GM18517 (cell line): Measurements from ENCODE around the gene MAP4.
"Not testable (repeated sequence)": the region's sequence is repeated elsewhere in the genome, so short reads cannot be mapped to it uniquely, and the experiment has no call there.

Source experiments
- ATAC-seq: cut with Tn5 transposase; IDR thresholded peaks from one replicate; pipeline ENCODE4 v1.9.1; 2021; ENCODE audit warnings: mild to moderate bottlenecking, moderate library complexity; ENCODE audit not compliant: unreplicated experiment

Gene MAP4

GRCh38 chr3:48018841-48019240 lies 2.6 kb upstream of the MAP4 start:
- ATAC-seq, result no peak

- no peak for ATAC-seq
These were observed 610 bp downstream of the MAP4 start for GRCh38 chr3:48015431-48016180.

GRCh38 chr3:48014358-48014757 lies 1.9 kb downstream of the MAP4 start:
- ATAC-seq, result no peak

- ATAC-seq, result no peak
These were observed 2.8 kb downstream of the MAP4 start for GRCh38 chr3:48013288-48013980.

- ATAC-seq, result no peak
These were observed 3.6 kb downstream of the MAP4 start for GRCh38 chr3:48012659-48013058.

- ATAC-seq, result not testable (repeated sequence)
These were observed 8.2 kb downstream of the MAP4 start for GRCh38 chr3:48008066-48008465.

GRCh38 chr3:48007361-48007760 lies 8.9 kb downstream of the MAP4 start:
- ATAC-seq, result not testable (repeated sequence)

- not testable (repeated sequence) for ATAC-seq
These were observed 9.4 kb downstream of the MAP4 start for GRCh38 chr3:48006794-48007193.

GRCh38 chr3:48004694-48005093 lies 11.5 kb downstream of the MAP4 start:
- ATAC-seq, result no peak

- ATAC-seq, result no peak
These were observed 13.4 kb downstream of the MAP4 start for GRCh38 chr3:48002787-48003186.

- no peak for ATAC-seq
These were observed 14.2 kb downstream of the MAP4 start for GRCh38 chr3:48001991-48002390.

- no peak for ATAC-seq
These were observed 16.0 kb downstream of the MAP4 start for GRCh38 chr3:48000212-48000611.

- no peak for ATAC-seq
These were observed 19.8 kb downstream of the MAP4 start for GRCh38 chr3:47996440-47996839.

- no peak for ATAC-seq
These were observed 22.0 kb downstream of the MAP4 start for GRCh38 chr3:47994180-47994579.

- ATAC-seq, result no peak
These were observed 24.9 kb downstream of the MAP4 start for GRCh38 chr3:47991341-47991740.

GRCh38 chr3:47989981-47990440 lies 26.2 kb downstream of the MAP4 start:
- ATAC-seq, result no peak

- ATAC-seq, result no peak
These were observed 30.8 kb downstream of the MAP4 start for GRCh38 chr3:47985381-47985780.

GRCh38 chr3:47984075-47984728 lies 32.0 kb downstream of the MAP4 start:
- ATAC-seq, result no peak

- ATAC-seq, result no peak
These were observed 35.4 kb downstream of the MAP4 start for GRCh38 chr3:47980795-47981194.

- ATAC-seq, result no peak
These were observed 37.1 kb downstream of the MAP4 start for GRCh38 chr3:47979070-47979469.

GRCh38 chr3:47978386-47978785 lies 37.8 kb downstream of the MAP4 start:
- no peak for ATAC-seq
